Stomach (tissue), 9 donors: ENCODE results near the gene AJAP1. TPM values are rescaled to one million over a fixed set of nuclear protein-coding genes. Genes with fewer than 3 reads are reported as not detected.
A peak's percentile ranks its signal among the peaks of the same experiment; 100 is the strongest.

Experiments used
- DNase-seq, 2 donors: peaks; one replicate each; pipeline versions ENCODE4 v3.0.0 to v3.0.0-alpha.2; 2013 to 2019
- H3K27ac ChIP-seq, 5 donors: fragments of 200-600 bp in 4 of 5; sonication (generic) in 4 of 5; one replicate each; pipeline ENCODE4 v1.5.1; 2013 to 2019; ENCODE audit warnings: mild to moderate bottlenecking in 1 of 5, moderate library complexity in 1 of 5
- H3K27me3 ChIP-seq, 3 donors: fragments of 200-600 bp; sonication (generic); one replicate each; pipeline ENCODE4 v1.5.1; 2017 to 2019; ENCODE audit warnings: mixed run types in 1 of 3
- H3K36me3 ChIP-seq, 4 donors: fragments of 200-600 bp; sonication (generic); 1 replicate in 3 of 4; 2 replicates in 1 of 4; pipeline ENCODE4 v1.5.1; 2016 to 2019
- H3K4me1 ChIP-seq, 4 donors: fragments of 200-600 bp; sonication (generic); one replicate each; pipeline ENCODE4 v1.5.1; 2016 to 2019
- H3K4me3 ChIP-seq, 4 donors: fragments of 200-600 bp; sonication (generic) in 3 of 4; one replicate each; pipeline ENCODE4 v1.5.1; 2016 to 2019; ENCODE audit warnings: mild to moderate bottlenecking in 1 of 4
- H3K9me3 ChIP-seq, 4 donors: fragments of 200-600 bp; sonication (generic); one replicate each; pipeline ENCODE4 v1.5.1; 2016 to 2019
- EP300 ChIP-seq: sonication (generic); formaldehyde crosslinking; IDR thresholded peaks from one replicate; pipeline ENCODE4 v1.6.1; 2017; ENCODE audit warnings: antibody characterized with exemption
- POLR2A ChIP-seq, 4 donors: fragments of 450-650 bp; IDR thresholded peaks; one replicate each; pipeline ENCODE4 v1.6.1; 2016; ENCODE audit warnings: antibody characterized with exemption in 4 of 4, control low read depth in 2 of 4, mild to moderate bottlenecking in 1 of 4, moderate library complexity in 1 of 4
- POLR2AphosphoS5 ChIP-seq, 3 donors: sonication (generic); formaldehyde crosslinking; IDR thresholded peaks; one replicate each; pipeline ENCODE4 v1.6.1; 2016; ENCODE audit warnings: antibody characterized with exemption in 3 of 3
- WGBS, 5 donors: extraction: QIAGEN DNeasy Blood & Tissue Kit in 3 of 5; methylation state at CpG; one replicate each; pipeline versions ENCODE4 v1.1.5 to v1.1.7; 2013 to 2018; 5-methylcytosine and 5-hydroxymethylcytosine counted together
- intact Hi-C: fragments of 100-400 bp; cut with DNase I; formaldehyde crosslinking; loops from one replicate; pipeline ENCODE4 v1.15.1; 2023; ENCODE audit warnings: low total_unique reads
- polyA plus RNA-seq, 3 donors: library from polyadenylated mRNA; stranded (reverse); fragments of 200-250 nt; gene quantifications; one replicate each; pipeline ENCODE4 v1.2.3, GENCODE V29; 2013
- total RNA-seq, 5 donors: library from RNA; depleted of rRNA; stranded (reverse); fragments of >200 nt; gene quantifications; one replicate each; pipeline versions ENCODE4 v1.1.0 to v1.2.3, GENCODE V29; 2014 to 2016
- TF ChIP-seq, protein P1 (sequence below), 7 experiments: fragments of 450-650 bp in 4 of 7; fragments of 200-600 bp in 3 of 7; sonication (generic) in 3 of 7; IDR thresholded peaks; one replicate each; pipeline ENCODE4 v1.5.1; 2016 to 2019; ENCODE audit warnings: antibody characterized with exemption in 7 of 7, control low read depth in 2 of 7, mild to moderate bottlenecking in 1 of 7
- donor health status: healthy with polysubstance abuse.
- donor health status: Bipolar disorder and iron deficiency.
- donor health status: healthy.

The AJAP1 gene
- total and polyA plus RNA-seq, 8 donors: 0.10 to 1.1 (median 0.14) TPM; not detected in 3

DNA sequence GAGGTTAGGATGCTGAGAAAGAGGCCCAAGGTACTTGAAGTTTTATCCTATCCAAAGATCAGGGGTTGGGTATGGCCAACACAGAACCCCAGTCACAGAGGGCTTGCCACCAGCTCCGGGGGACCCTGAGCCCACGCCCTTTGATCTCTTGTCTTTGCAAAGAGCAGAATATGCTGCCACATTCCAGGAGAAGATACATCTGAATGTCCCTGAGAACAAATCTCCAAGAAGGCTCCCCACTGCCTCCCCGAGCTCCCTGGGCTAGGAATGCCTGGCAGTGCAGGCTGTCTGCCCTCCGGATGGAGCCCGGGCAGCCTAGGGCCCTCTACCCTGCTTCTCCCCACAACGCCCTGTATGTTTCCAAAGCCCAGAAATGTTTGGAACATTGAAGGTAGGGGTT lies 49.2 kb downstream of the AJAP1 start:
- 69 to 80% (median 71%) methylated on average over 6 of the region's 6 CpGs for WGBS, 5 donors
- H3K9me3 ChIP-seq: no peaks in the 10 kb centered on the region
- TF ChIP-seq, protein P1, sequence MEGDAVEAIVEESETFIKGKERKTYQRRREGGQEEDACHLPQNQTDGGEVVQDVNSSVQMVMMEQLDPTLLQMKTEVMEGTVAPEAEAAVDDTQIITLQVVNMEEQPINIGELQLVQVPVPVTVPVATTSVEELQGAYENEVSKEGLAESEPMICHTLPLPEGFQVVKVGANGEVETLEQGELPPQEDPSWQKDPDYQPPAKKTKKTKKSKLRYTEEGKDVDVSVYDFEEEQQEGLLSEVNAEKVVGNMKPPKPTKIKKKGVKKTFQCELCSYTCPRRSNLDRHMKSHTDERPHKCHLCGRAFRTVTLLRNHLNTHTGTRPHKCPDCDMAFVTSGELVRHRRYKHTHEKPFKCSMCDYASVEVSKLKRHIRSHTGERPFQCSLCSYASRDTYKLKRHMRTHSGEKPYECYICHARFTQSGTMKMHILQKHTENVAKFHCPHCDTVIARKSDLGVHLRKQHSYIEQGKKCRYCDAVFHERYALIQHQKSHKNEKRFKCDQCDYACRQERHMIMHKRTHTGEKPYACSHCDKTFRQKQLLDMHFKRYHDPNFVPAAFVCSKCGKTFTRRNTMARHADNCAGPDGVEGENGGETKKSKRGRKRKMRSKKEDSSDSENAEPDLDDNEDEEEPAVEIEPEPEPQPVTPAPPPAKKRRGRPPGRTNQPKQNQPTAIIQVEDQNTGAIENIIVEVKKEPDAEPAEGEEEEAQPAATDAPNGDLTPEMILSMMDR (IDR thresholded peaks at IDR 0.05): no peak
- TF ChIP-seq EP300: no peak
- TF ChIP-seq POLR2AphosphoS5 (IDR thresholded peaks at IDR 0.05): no peak
- TF ChIP-seq POLR2A (IDR thresholded peaks at IDR 0.05): no peak
- intact Hi-C loops: no loop called here
- H3K27ac ChIP-seq: no peak overlapping the region
- peaks cover 0 to 54% (median 0%) of the 10 kb centered on the region in 3 donors for H3K27me3 ChIP-seq
- no peak overlapping the region for H3K4me3 ChIP-seq
- H3K4me1 ChIP-seq: no peaks in the 10 kb centered on the region
- no peak for DNase-seq
- H3K36me3 ChIP-seq: no peaks in the 10 kb centered on the region

DNA sequence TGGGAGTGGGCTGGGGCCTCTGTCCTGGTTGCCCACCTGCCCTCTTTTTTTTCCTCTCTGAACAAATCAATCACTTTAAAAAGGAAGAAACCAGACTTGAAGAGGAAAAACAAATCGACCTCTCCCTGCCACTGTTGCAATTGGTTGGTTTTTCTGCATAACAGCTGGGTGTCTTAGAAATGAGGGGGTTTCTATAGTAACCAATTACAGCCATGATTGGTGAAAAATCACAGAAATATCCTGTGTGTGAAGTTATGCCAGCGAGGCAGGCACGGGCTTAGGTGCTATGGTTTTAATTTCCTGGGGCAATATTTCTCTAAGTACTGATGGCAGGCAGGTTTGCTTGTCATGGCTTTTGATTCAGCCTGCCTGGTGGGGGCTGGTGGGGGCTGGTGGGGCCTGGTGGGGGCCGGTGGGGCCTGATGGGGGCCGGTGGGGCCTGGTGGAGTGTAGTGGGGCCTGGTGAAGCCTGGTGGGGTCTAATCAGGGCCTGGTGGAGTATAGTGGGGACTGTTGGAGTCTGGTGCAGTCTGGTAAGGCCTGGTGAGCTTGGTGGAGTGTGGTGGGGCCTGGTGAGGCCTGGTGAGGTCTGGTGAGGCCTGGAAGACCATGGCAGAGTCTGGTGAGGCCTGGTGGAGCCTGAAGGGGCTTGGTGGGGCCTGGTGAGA lies 54.6 kb downstream of the AJAP1 start:
- no peaks in the 10 kb centered on the region for H3K9me3 ChIP-seq
- H3K36me3 ChIP-seq: no peaks in the 10 kb centered on the region
- H3K27ac ChIP-seq: no peak overlapping the region
- intact Hi-C loops: no loop called here
- peaks cover 0 to 68% (median 18%) of the 10 kb centered on the region in 3 donors for H3K27me3 ChIP-seq
- peaks cover 0 to 15% (median 10%) of the 10 kb centered on the region in 4 donors for H3K4me1 ChIP-seq
- H3K4me3 ChIP-seq: no peak overlapping the region
- no peak for DNase-seq
- TF ChIP-seq POLR2AphosphoS5 (IDR thresholded peaks at IDR 0.05) (no peak), EP300 (no peak), POLR2A (IDR thresholded peaks at IDR 0.05) (no peak)
- TF ChIP-seq, protein P1 (IDR thresholded peaks at IDR 0.05): no peak
- WGBS, 5 donors: 52 to 71% (median 64%) methylated on average over 4 to 5 of the region's 5 CpGs

DNA sequence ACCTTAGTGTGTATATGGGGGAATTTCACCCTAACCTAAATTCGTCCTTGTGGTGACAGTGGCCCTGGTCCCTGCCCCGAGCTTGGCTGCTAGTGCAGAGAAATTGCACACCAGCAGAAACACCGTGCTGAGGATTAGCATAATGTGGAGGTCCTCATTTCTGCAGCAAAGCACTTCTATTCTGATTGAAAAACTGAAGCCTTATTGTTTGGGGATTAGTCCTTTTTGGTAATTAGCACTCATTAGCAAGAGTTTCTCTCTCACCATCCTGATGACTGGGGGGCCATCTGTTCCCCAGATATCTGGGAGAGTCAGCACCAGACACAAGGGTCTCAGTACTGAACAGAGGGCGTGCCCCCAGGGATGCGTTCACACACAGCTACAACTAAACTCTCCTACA lies 55.2 kb downstream of the AJAP1 start:
- H3K9me3 ChIP-seq: no peaks in the 10 kb centered on the region
- no peak overlapping the region for H3K27ac ChIP-seq
- no peak overlapping the region for H3K4me3 ChIP-seq
- no peaks in the 10 kb centered on the region for H3K36me3 ChIP-seq
- 73 to 85% (median 84%) methylated on average over 4 to 5 of the region's 5 CpGs for WGBS, 5 donors
- DNase-seq: no peak
- peaks cover 0 to 15% (median 10%) of the 10 kb centered on the region in 4 donors for H3K4me1 ChIP-seq
- TF ChIP-seq POLR2A (IDR thresholded peaks at IDR 0.05) (no peak), EP300 (no peak), POLR2AphosphoS5 (IDR thresholded peaks at IDR 0.05) (no peak)
- TF ChIP-seq, protein P1 (IDR thresholded peaks at IDR 0.05): no peak
- peaks cover 0 to 70% (median 18%) of the 10 kb centered on the region in 3 donors for H3K27me3 ChIP-seq
- intact Hi-C loops: no loop called here

DNA sequence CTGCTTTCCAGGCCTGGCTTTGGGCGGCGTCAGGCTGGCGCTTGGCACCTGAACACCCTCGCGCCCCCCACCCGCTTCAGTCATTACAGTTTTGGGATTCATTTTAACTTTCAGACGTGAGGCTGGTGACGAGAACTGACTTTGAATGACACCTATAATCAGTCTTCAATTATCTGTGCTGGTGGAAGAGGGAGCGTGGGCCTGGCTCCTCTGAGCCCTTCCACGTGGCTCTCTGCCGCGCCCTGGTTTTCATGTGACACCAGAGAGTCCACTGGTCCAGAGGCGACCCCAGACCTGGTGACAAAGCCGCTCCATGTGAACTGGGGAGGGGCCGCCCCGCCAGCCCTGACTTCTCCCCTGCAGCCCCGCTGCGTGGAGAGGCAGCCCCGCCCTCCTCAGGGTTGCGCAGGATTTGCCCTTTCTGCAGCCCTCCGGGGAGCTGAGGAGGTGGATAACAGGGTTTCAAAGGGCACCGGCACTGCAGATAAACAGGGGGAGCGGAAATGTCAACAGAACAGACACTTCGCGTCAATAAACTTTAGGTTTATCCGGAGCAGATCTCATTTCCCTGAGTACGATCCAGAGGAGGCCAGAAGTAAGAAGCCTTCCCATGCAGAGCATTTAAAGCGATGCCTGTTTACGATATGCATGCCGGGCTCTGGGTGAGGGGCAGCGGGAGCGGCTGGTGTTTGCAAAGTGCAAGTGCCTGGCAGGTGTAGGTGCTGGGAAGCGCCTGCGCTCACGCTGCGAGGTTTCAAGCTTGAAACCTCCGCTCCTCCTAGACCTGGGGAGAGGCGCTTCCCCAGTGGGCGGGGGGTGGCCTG lies 56.4 kb downstream of the AJAP1 start:
- TF ChIP-seq POLR2A (IDR thresholded peaks at IDR 0.05) (no peak), POLR2AphosphoS5 (IDR thresholded peaks at IDR 0.05) (no peak), EP300 (no peak)
- TF ChIP-seq, protein P1 (IDR thresholded peaks at IDR 0.05): no peak
- peaks cover 0 to 10% (median 9%) of the 10 kb centered on the region in 4 donors for H3K9me3 ChIP-seq
- H3K27ac ChIP-seq: no peak overlapping the region
- intact Hi-C loops: no loop called here
- H3K4me3 ChIP-seq: no peak overlapping the region
- H3K27me3 ChIP-seq: peaks cover 0 to 65% (median 18%) of the 10 kb centered on the region in 3 donors
- 20 to 34% (median 22%) methylated on average over 32 to 39 of the region's 39 CpGs for WGBS, 5 donors
- no peaks in the 10 kb centered on the region for H3K36me3 ChIP-seq
- H3K4me1 ChIP-seq: peaks cover 0 to 15% (median 10%) of the 10 kb centered on the region in 4 donors
- DNase-seq: peak in 1 of 2 donors; percentile 31
